ENCODE data around the gene HNRNPA1. TPM values are rescaled to one million over a fixed set of nuclear protein-coding genes. Genes with fewer than 3 reads are reported as not detected.
"Not testable (repeated sequence)": the region's sequence is repeated elsewhere in the genome, so short reads cannot be mapped to it uniquely, and the experiment has no call there.

HNRNPA1 gene
- total RNA-seq, 1 donor from 2014 or later: 389 TPM

- intact Hi-C loops (cut with DNase I): loop anchor here (5.0 kb wide), 1 partner anchor 64 kb away; no protein-coding TSS in a partner anchor
- DNase-seq (no peak), ATAC-seq (ENCODE audit: poor library complexity) (no peak)
These were observed 12.4 kb downstream of the HNRNPA1 start for GRCh38 chr12:54292931-54293241.

GRCh38 chr12:54294152-54294952, 13.8 kb downstream of the HNRNPA1 start:
- intact Hi-C loops (cut with DNase I): loop anchor here (5.0 kb wide), 1 partner anchor 63 kb away; no protein-coding TSS in a partner anchor
- ATAC-seq (ENCODE audit: poor library complexity): peak; percentile 73
- peak; percentile 69 for DNase-seq

GRCh38 chr12:54294953-54295566, 14.5 kb downstream of the HNRNPA1 start:
- DNase-seq: no peak
- intact Hi-C loops (cut with DNase I): loop anchor here (5.0 kb wide), 1 partner anchor 62 kb away; no protein-coding TSS in a partner anchor
- no peak for ATAC-seq (ENCODE audit: poor library complexity)

- intact Hi-C loops (cut with DNase I): no loop called here
- DNase-seq (no peak), ATAC-seq (ENCODE audit: poor library complexity) (no peak)
These were observed 16.0 kb downstream of the HNRNPA1 start for GRCh38 chr12:54296393-54297099.

- intact Hi-C loops (cut with DNase I): no loop called here
- no peak for DNase-seq
- ATAC-seq (ENCODE audit: poor library complexity): no peak
These were observed 18.4 kb downstream of the HNRNPA1 start for GRCh38 chr12:54298904-54299303.

GRCh38 chr12:54299515-54300224, 19.1 kb downstream of the HNRNPA1 start:
- no peak for ATAC-seq (ENCODE audit: poor library complexity)
- intact Hi-C loops (cut with DNase I): no loop called here
- DNase-seq: no peak

- DNase-seq: no peak
- intact Hi-C loops (cut with DNase I): no loop called here
These were observed 19.8 kb downstream of the HNRNPA1 start for GRCh38 chr12:54300225-54300731.

DNA sequence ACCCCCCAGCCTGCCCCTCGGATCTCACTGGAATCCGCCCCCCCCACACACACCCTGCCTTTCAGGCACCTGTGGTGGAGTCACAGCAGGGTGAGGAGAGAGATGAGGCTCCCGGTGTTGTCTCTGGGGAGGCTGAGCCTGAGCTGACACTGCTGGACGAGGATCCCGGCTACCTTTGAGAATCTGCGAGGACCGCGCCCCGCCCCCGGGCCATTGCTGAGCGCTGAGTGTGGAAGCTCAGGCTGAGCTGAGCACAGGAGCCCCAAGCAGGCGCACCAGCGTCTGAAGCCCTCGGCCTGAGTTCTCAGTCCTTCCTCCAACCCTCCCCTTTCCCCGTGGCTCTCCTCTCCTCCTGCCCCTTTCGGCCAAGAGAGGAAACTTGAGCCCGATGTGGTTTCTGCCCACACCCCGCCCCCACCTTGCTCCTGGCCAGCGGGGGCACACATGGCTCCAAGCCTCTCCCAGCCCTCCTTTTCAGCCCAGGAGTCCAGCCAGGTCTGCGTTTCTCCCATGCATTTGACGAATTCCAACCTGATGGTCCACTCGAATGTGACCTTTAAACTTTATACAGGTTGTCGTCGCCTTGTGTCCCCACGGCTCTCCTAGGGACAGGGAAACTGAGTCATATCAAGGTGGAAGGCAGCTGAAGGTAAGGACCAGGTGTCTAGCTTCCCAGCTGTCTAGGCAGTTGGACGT, 20.4 kb downstream of the HNRNPA1 start, which contains the start of gene NFE2:
NFE2 (minus strand) TSS at position 284 of the 696 bp plus-strand sequence. CDS start 5,767 bp downstream, outside the sequence.
- intact Hi-C loops (cut with DNase I): no loop called here
- ATAC-seq (ENCODE audit: poor library complexity) (peak; percentile 60), DNase-seq (peak; percentile 77)

More at GRCh38 chr12:54300225-54300731, 19.8 kb downstream of the HNRNPA1 start:
- ATAC-seq (ENCODE audit: poor library complexity): no peak

DNA sequence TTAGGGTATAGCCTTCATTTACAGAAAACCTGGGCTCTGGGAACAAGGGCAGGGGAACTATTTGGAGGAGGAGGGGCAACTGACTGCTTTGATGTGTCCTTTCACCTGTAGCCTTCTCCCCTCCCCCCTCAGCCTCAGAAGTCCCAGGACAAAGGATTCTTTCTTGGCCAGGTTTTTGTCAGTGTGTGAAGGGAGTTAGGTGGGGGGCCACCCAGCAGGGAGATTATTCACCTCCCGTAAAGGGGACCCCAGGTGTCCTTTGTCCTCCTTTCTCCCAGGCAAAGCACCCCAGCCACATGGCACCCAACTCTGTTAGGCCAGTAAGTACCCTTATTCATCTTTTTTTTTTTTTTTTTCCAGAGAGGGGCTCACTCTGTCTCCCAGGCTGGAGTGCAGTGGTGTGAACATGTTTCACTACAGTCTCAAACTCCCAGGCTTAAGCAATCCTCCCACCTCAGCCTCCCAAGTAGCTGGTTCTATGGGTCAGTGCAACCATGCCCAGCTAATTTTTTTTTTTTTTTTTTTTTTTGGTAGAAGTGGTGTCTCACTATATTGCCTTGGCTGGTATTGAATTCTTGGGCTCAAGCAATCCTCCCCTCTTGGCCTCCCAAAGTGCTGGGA, 21.0 kb downstream of the HNRNPA1 start:
- DNase-seq: no peak
- intact Hi-C loops (cut with DNase I): no loop called here
- ATAC-seq (ENCODE audit: poor library complexity): no peak

DNA sequence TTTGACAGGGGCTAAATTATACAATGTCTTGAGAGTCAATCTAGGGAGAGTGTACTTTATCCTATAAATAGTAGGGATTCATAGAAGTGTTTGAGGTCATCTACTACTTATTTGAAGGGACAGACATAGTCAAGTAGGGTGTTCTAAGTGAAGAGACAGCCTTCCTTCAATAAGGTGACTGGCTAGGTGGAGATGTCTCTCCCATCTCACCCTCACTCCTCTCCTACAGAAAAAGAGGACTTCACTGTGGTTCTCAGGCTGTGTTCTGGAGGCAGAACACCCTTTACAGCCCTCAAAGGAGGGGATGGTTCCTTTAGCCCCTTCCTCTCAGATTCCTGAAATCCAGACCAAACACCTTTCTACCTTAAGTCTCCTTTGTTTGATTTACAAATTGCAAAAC, 23.1 kb downstream of the HNRNPA1 start:
- ATAC-seq (ENCODE audit: poor library complexity) (no peak), DNase-seq (no peak)
- intact Hi-C loops (cut with DNase I): no loop called here

- intact Hi-C loops (cut with DNase I): no loop called here
- peak; percentile 87 for DNase-seq
- ATAC-seq (ENCODE audit: poor library complexity): peak; percentile 76
These were observed 23.8 kb downstream of the HNRNPA1 start for GRCh38 chr12:54304187-54304810.

DNA sequence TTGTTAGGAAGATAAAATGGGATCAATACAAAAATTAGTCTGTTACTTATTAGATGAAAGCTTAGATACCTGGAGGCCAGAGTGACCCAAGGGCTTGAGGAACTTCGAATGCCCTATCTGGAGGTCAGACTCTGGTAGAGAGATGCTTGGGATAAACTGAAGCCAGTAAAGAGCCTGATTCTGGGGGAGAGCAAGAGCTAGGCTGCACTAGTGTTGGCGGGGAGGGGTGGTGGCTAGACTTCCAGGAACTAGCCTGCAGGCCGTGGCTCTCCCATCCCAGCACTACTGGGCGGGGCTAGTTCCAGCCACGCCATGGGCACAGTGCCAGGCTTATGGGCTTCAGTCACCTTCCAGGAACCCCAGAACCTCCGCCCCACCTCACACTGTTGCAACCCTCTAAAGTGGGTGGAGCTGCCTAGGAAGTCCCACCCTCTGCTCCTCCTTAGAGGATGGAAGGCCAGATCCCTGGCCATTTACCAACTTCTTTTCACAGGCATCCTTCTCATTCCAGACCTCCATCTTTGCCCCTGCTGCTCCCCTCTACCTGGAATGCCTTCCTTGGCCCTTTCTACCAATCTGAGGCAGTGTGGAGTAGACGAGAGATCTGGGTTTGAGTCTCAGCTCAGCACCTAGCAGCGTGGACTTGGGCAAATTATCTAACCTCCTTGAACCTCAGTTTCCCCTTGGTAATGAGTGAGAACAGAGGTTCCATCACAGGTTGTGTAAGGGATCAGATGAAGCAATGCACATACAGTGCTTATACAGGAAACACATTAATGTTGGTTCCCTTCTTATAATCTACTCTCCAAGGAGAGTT, 26.6 kb downstream of the HNRNPA1 start:
- peak; percentile 92 for DNase-seq
- peak; percentile 79 for ATAC-seq (ENCODE audit: poor library complexity)
- intact Hi-C loops (cut with DNase I): no loop called here

- ATAC-seq (ENCODE audit: poor library complexity) (no peak), DNase-seq (no peak)
- intact Hi-C loops (cut with DNase I): no loop called here
These were observed 30.5 kb downstream of the HNRNPA1 start for GRCh38 chr12:54311051-54311450.

DNA sequence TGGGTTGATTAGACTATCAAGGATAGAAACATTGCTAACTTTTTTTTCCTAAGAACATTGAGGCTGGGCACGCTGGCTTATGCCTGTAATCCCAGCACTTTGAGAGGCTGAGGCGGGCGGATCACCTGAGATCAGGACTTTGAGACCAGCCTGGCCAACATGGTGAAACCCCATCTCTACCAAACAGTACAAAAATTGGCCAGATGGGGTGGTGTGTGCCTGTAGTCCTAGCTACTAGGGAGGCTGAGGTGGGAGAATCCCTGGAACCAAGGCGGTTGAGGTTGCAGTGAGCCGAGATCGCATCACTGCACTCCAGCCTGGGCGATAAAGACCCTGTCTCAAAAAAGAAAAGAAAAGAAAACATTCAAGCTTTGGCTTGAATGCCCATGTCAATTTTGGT, 31.8 kb downstream of the HNRNPA1 start:
- DNase-seq; intact Hi-C loops (cut with DNase I); ATAC-seq (ENCODE audit: poor library complexity): not testable (repeated sequence)

DNA sequence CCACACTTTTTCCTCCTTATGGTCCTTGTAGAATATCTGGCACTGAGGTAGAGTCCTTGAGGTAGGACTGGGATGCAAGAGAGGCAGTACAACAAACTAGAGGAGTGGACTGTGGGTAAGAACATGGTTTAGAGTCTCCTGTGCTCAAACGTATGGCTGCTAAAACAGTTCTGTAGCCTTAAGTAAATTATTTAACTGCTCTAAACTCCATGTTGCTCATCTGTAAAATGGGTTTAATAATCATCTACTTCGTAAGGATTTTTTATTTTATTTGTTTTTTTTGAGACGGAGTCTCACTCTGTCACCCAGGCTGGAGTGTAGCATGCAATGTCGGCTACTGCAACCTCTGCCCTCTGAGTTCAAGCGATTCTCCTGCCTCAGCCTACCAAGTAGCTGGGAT, 40.8 kb downstream of the HNRNPA1 start:
- intact Hi-C loops (cut with DNase I): no loop called here
- ATAC-seq (ENCODE audit: poor library complexity) (no peak), DNase-seq (no peak)

DNA sequence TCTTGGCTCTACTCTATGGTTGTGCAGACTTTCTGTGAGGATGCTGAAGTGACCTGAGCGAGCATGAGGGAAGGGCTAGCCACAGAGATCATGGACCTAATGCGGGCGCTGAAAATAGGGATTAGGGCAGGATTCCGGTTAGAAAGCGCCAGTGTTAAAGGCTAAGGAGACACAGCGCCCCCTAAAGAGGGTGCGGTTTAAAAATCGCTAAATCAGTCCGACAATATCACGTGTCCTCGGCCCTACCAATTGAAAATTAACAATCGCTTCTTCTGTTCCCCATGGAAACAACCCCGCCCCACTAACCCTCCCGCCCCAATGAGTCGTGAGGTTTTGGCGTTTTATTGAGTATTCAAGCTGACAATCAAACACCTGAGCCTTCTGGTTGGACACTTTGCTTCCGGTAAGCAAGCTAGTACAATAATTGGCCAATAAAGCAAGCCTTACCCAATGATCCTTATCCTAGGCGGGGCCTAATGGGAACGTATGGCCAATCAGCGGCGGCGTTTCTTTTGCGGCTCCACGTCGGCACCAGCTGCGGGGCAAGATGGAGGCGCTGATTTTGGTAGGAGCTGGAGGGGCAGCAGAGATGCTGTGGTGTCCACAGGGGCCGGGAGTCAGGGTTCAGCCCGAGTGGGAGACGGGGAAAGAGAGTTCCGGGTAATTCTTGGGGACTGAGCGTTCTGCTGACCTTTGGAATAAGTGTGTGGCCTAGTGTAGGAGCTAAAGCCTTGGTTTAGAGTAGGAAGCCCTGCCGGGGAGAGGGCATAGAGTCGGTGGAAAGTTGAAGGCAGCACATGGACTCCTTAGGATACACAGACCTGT, 44.3 kb downstream of the HNRNPA1 start, which contains the start of gene COPZ1:
COPZ1 (plus strand) TSS at position 515 of the 825 bp plus-strand sequence; CDS start at position 548, 33 bp downstream.
- intact Hi-C loops (cut with DNase I): no loop called here
- ATAC-seq (ENCODE audit: poor library complexity) (peak; percentile 98), DNase-seq (peak; percentile 96)

Data from Right ventricle myocardium superior (tissue), 1 donor.